HG03139 (cell line): ENCODE measurements around the gene PTDSS2.
"Not testable (repeated sequence)": the region's sequence is repeated elsewhere in the genome, so short reads cannot be mapped to it uniquely, and the experiment has no call there.

ENCODE experiments used
- ATAC-seq: cut with Tn5 transposase; IDR thresholded peaks from one replicate; pipeline ENCODE4 v1.9.1; 2021; ENCODE audit not compliant: unreplicated experiment

Gene PTDSS2

GRCh38 chr11:468036-468435, 18.0 kb downstream of the PTDSS2 start:
- no peak for ATAC-seq

GRCh38 chr11:468493-468892, 18.4 kb downstream of the PTDSS2 start:
- no peak for ATAC-seq

GRCh38 chr11:469026-469683, 19.1 kb downstream of the PTDSS2 start:
- not testable (repeated sequence) for ATAC-seq

- no peak for ATAC-seq
Observed at GRCh38 chr11:469684-470560, 19.8 kb downstream of the PTDSS2 start.

GRCh38 chr11:471468-472145, 21.5 kb downstream of the PTDSS2 start:
- no peak for ATAC-seq

GRCh38 chr11:472272-472671, 22.2 kb downstream of the PTDSS2 start:
- ATAC-seq = no peak

GRCh38 chr11:472816-473215, 22.7 kb downstream of the PTDSS2 start:
- no peak for ATAC-seq

GRCh38 chr11:473415-473814, 23.3 kb downstream of the PTDSS2 start:
- no peak for ATAC-seq

- ATAC-seq = no peak
Observed at GRCh38 chr11:473962-474785, 24.1 kb downstream of the PTDSS2 start.

GRCh38 chr11:474914-475506, 24.9 kb downstream of the PTDSS2 start:
- ATAC-seq = no peak

GRCh38 chr11:475941-476340, 25.9 kb downstream of the PTDSS2 start:
- no peak for ATAC-seq

GRCh38 chr11:476416-476815, 26.3 kb downstream of the PTDSS2 start:
- no peak for ATAC-seq

GRCh38 chr11:477052-477715, 27.1 kb downstream of the PTDSS2 start:
- ATAC-seq = no peak

- ATAC-seq = no peak
Observed at GRCh38 chr11:479311-479710, 29.2 kb downstream of the PTDSS2 start.

- no peak for ATAC-seq
Observed at GRCh38 chr11:484616-485015, 34.5 kb downstream of the PTDSS2 start.

GRCh38 chr11:486189-486588, 36.1 kb downstream of the PTDSS2 start:
- ATAC-seq = no peak

GRCh38 chr11:487571-488021, 37.5 kb downstream of the PTDSS2 start:
- no peak for ATAC-seq

GRCh38 chr11:488062-488461, 38.0 kb downstream of the PTDSS2 start:
- no peak for ATAC-seq

GRCh38 chr11:488579-488978, 38.5 kb downstream of the PTDSS2 start:
- no peak for ATAC-seq

GRCh38 chr11:488992-489391, 38.9 kb downstream of the PTDSS2 start:
- no peak for ATAC-seq
